Activated B cell treated with CpG ODN at 0.5 μM for 24 hours (primary cell): Measurements from ENCODE around the gene ACOX3. TPM values are rescaled to one million over a fixed set of nuclear protein-coding genes. Genes with fewer than 3 reads are reported as not detected.

ENCODE experiments used
- ATAC-seq: fragments of 200-7000 bp; cut with Tn5 transposase; one replicate; pipeline ENCODE4 v1.10.0; 2021; ENCODE audit warnings: low read depth, mild to moderate bottlenecking, moderate library complexity
- CTCF ChIA-PET: fragments of 350-600 bp; sonication (Branson Sonifier 250); formaldehyde crosslinking; loops from one replicate; lab custom pipeline; 2021; ENCODE audit warnings: antibody characterized with exemption; lab: Charles Lee
- POLR2A ChIA-PET: fragments of 350-600 bp; sonication (Branson Sonifier 250); formaldehyde crosslinking; loops from one replicate; lab custom pipeline; 2021; ENCODE audit warnings: antibody characterized with exemption; lab: Charles Lee
- DNase-seq: peaks from one replicate; pipeline ENCODE4 v3.0.0; 2022
- H3K27ac Mint-ChIP-seq: one replicate; pipeline ENCODE4 v1.8.0; 2020; ENCODE audit warnings: mixed read lengths
- H3K27me3 Mint-ChIP-seq: one replicate; pipeline ENCODE4 v1.8.0; 2021; ENCODE audit warnings: mixed read lengths
- H3K36me3 Mint-ChIP-seq: one replicate; pipeline ENCODE4 v1.8.0; 2021; ENCODE audit warnings: low read depth, mixed read lengths
- H3K4me1 Mint-ChIP-seq: one replicate; pipeline ENCODE4 v1.8.0; 2021; ENCODE audit warnings: mixed read lengths
- H3K4me3 Mint-ChIP-seq: one replicate; pipeline ENCODE4 v1.8.0; 2020; ENCODE audit warnings: mild to moderate bottlenecking, mixed read lengths
- H3K9me3 Mint-ChIP-seq: one replicate; pipeline ENCODE4 v1.8.0; 2020; ENCODE audit warnings: mixed read lengths
- CTCF ChIP-seq: fragments of 200-600 bp; IDR thresholded peaks from one replicate; pipeline ENCODE4 v1.8.0; 2022; ENCODE audit warnings: antibody characterized with exemption, mild to moderate bottlenecking
- intact Hi-C: fragments of 100-400 bp; cut with micrococcal nuclease; formaldehyde crosslinking; loops from one replicate; pipeline ENCODE4 v1.15.1; 2024
- total RNA-seq: library from RNA; stranded (reverse); gene quantifications from 2 replicates; pipeline ENCODE4 v1.2.3, GENCODE V29; 2022

The ACOX3 gene
- total RNA-seq, 1 donor from 2014 or later, result 20.6 TPM

- H3K27ac Mint-ChIP-seq, result no peak overlapping the region
- intact Hi-C loops, result loop anchor here (2.0 kb wide), 1 partner anchor 597 kb away; no protein-coding TSS in a partner anchor
- no peaks in the 10 kb centered on the region for H3K27me3 Mint-ChIP-seq
- H3K4me1 Mint-ChIP-seq, result peaks cover 5% of the 10 kb centered on the region
- no peak for DNase-seq
- ATAC-seq, result no peak
- peaks cover 62% of the 10 kb centered on the region for H3K36me3 Mint-ChIP-seq
- ChIA-PET CTCF (interaction anchor here (1.8 to 2.7 kb wide), 3 partner anchors 159 to 599 kb away, joined by 6 to 17 read pairs (median 14); no protein-coding TSS in a partner anchor), POLR2A (no interaction called here)
- no peaks in the 10 kb centered on the region for H3K9me3 Mint-ChIP-seq
- H3K4me3 Mint-ChIP-seq, result no peak overlapping the region
- no peak for TF ChIP-seq CTCF
These were observed 38.9 kb downstream of the ACOX3 start for GRCh38 chr4:8401665-8402064.

- POLR2A ChIA-PET, result no interaction called here
- H3K27me3 Mint-ChIP-seq, result no peaks in the 10 kb centered on the region
- TF ChIP-seq CTCF, result no peak
- H3K4me3 Mint-ChIP-seq, result no peak overlapping the region
- DNase-seq (no peak), ATAC-seq (no peak)
- no peaks in the 10 kb centered on the region for H3K9me3 Mint-ChIP-seq
- CTCF ChIA-PET, result interaction anchor here (1.2 kb wide), 1 partner anchor 224 kb away, joined by 4 read pairs; no protein-coding TSS in a partner anchor
- peaks cover 5% of the 10 kb centered on the region for H3K4me1 Mint-ChIP-seq
- H3K27ac Mint-ChIP-seq, result no peak overlapping the region
- H3K36me3 Mint-ChIP-seq, result peaks cover 65% of the 10 kb centered on the region
- intact Hi-C loops, result no loop called here
These were observed 39.7 kb downstream of the ACOX3 start for GRCh38 chr4:8400632-8401325.

- Mint-ChIP-seq H3K27ac (no peak overlapping the region), H3K9me3 (no peaks in the 10 kb centered on the region), H3K4me3 (no peak overlapping the region), H3K4me1 (peaks cover 5% of the 10 kb centered on the region), H3K27me3 (no peaks in the 10 kb centered on the region), H3K36me3 (peaks cover 58% of the 10 kb centered on the region)
- ChIA-PET POLR2A (no interaction called here), CTCF (no interaction called here)
- intact Hi-C loops, result no loop called here
- ATAC-seq (no peak), DNase-seq (no peak)
- TF ChIP-seq CTCF, result no peak
These were observed 41.2 kb downstream of the ACOX3 start for GRCh38 chr4:8399298-8399697.

- no peak for TF ChIP-seq CTCF
- ATAC-seq (no peak), DNase-seq (no peak)
- Mint-ChIP-seq H3K27me3 (no peaks in the 10 kb centered on the region), H3K27ac (no peak overlapping the region), H3K36me3 (peaks cover 60% of the 10 kb centered on the region), H3K4me3 (no peak overlapping the region), H3K9me3 (no peaks in the 10 kb centered on the region), H3K4me1 (peaks cover 5% of the 10 kb centered on the region)
- POLR2A ChIA-PET, result no interaction called here
- CTCF ChIA-PET, result no interaction called here
- intact Hi-C loops, result no loop called here
These were observed 42.2 kb downstream of the ACOX3 start for GRCh38 chr4:8398347-8398746.

GRCh38 chr4:8396762-8397406, 43.6 kb downstream of the ACOX3 start:
- H3K4me3 Mint-ChIP-seq, result no peak overlapping the region
- intact Hi-C loops, result no loop called here
- ChIA-PET CTCF (no interaction called here), POLR2A (no interaction called here)
- peaks cover 59% of the 10 kb centered on the region for H3K36me3 Mint-ChIP-seq
- no peak for ATAC-seq
- H3K9me3 Mint-ChIP-seq, result no peaks in the 10 kb centered on the region
- no peak for TF ChIP-seq CTCF
- H3K27me3 Mint-ChIP-seq, result no peaks in the 10 kb centered on the region
- no peak for DNase-seq
- no peak overlapping the region for H3K27ac Mint-ChIP-seq
- peaks cover 8% of the 10 kb centered on the region for H3K4me1 Mint-ChIP-seq
